ENCODE measurements around the gene CD70. TPM values are rescaled to one million over a fixed set of nuclear protein-coding genes. Genes with fewer than 3 reads are reported as not detected.
"Not testable (repeated sequence)": the region's sequence is repeated elsewhere in the genome, so short reads cannot be mapped to it uniquely, and the experiment has no call there.

Gene CD70
- total RNA-seq, 2 donors from 2014 or later = 0.46 TPM; not detected in 1

- no peak for DNase-seq (ENCODE audit: low spot score)
- intact Hi-C loops (cut with DNase I) = no loop called here
Measured at GRCh38 chr19:6577476-6578125, 13.3 kb downstream of the CD70 start.

DNA sequence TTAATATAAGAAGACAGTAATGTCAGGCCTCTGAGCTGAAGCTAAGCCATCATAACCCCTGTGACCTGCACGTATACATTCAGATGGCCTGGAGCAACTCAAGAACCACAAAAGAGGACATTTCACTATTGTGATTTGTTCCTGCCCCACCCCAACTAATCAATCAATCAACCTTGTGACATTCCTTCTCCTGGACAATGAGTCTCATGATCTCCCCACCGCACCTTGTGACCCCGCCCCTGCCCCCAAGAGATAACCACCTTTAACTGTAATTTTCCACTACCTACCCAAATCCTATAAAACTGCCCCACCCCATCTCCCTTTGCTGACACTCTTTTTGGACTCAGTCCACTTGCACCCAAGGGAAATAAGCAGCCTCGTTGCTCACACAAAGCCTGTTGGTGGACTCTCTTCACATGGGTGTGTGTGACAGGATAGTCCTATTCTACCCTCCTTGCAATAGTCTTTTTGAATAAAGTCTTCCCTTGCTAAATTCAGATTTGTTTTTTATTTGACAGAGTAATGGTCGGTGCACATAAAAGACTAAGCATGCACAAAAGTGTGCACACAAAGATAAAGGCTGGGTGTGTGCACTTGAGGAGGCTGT is 14.0 kb downstream of the CD70 start:
- DNase-seq (ENCODE audit: low spot score) = no peak
- intact Hi-C loops (cut with DNase I) = no loop called here

DNA sequence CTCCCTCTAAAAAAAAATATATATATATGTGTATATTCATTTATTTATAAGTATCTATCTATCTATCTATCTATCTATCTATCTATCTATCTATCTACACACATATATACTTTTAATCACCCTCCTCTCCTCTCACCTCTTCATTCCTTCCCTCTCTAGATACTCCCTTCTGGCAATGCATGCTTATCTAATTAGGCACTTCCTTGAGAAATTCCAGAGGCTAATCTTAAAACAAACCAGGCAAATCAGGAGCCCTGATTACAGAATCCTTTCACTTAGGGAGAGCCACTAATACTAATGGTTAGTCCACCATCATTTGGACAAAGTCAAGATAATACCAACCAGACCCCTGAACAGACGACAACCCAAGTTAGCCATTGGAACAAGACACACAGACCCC is 17.6 kb downstream of the CD70 start:
- intact Hi-C loops (cut with DNase I) = no loop called here
- no peak for DNase-seq (ENCODE audit: low spot score)

- intact Hi-C loops (cut with DNase I) = no loop called here
- DNase-seq (ENCODE audit: low spot score) = peak; percentile 89
Measured at GRCh38 chr19:6572217-6572616, 18.7 kb downstream of the CD70 start.

DNA sequence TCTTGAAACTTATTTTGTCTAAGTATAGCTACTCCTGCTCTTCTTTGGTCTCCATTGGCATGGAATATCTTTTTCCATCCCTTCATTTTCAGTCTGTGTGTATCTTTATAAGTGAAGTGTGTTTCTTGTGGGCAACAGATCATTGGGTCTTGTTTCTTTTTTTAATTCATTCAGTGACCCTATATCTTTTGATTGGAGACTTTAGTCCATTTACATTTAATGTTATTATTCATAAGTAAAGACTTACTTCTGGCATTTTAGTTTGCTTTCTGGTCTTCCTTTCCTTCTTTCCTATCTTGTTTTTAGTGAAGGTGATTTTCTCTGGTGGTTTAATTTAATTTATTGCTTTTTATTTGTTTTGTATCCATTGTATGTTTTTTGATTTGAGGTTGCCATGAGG is 19.8 kb downstream of the CD70 start:
- intact Hi-C loops (cut with DNase I) = no loop called here
- DNase-seq (ENCODE audit: low spot score) = no peak

DNA sequence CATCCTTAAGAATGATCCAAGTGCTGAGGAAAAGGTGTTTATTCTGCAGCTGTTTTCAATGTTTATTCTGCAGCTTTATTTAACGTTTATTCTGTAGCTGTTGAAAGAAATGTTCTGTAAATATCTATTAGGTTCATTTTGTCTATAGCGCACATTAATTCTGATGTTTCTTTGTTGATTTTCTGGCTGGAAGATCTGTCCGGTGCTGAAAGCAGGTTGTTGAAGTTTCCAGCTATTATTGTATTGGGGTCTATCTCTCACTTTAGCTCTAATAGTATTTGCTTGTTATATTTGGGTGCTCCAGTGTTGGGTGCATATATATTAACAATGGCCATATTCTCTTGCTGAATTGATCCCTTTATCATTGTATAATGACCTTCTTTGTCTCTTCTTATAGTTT is 20.2 kb downstream of the CD70 start:
- intact Hi-C loops (cut with DNase I) = no loop called here
- no peak for DNase-seq (ENCODE audit: low spot score)

DNA sequence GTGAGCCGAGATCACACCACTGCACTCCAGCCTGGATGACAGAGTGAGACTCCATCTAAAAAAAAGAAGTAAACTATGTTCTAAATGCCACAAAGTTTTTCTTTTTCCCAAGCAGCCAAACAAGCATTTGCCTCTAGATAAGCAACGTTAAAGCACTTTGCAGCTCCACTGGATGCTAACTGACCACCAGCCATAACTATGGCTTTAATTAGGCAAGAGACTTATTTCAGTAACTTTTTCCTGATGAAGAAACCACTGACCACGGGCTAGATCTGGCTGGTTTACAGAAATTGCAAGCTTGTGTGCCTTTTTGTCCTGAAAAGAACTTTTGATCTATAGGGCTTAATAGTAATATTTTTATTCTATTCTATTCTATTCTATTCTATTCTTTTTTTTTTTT is 22.1 kb downstream of the CD70 start:
- intact Hi-C loops (cut with DNase I) = no loop called here
- no peak for DNase-seq (ENCODE audit: low spot score)

- no peak for DNase-seq (ENCODE audit: low spot score)
- intact Hi-C loops (cut with DNase I) = no loop called here
Measured at GRCh38 chr19:6568010-6568526, 22.9 kb downstream of the CD70 start.

- intact Hi-C loops (cut with DNase I); DNase-seq (ENCODE audit: low spot score): not testable (repeated sequence)
Measured at GRCh38 chr19:6566727-6567126, 24.2 kb downstream of the CD70 start.

DNA sequence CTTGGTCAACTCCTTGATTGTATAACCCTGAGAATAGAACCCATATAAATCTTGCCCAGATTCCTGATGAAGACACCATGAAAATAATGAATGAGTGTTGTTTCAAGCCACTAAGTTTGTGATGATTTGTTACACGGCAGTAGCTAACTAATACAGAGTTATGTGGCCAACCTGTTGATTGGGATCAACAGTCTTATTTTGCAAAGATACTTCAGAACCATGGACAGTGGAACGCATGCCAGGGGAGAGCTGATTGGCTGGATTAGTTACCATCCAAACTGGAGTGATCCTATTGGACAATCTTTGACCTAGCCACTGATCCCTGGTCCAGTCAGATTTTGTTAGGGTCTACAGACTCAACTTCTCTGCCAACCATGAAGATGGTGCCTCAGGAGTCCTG is 26.6 kb downstream of the CD70 start:
- intact Hi-C loops (cut with DNase I) = no loop called here
- no peak for DNase-seq (ENCODE audit: low spot score)

DNA sequence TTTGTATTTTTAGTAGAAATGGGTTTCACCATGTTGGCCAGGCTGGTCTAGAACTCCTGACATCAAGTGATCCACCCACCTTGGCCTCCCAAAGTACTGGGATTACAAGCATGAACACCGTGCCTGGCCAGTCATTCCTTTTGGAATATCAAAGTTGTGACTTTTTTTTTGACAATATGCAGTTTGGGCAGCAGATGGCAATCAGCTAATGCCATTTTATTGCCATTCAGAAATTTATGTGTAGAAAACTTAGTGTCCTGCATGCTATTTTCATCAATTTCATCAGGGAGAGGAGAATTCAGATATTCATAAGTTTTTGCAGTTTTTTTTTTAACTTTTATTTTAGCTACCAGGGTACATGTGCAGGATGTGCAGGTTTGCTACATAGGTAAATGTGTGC is 28.5 kb downstream of the CD70 start:
- DNase-seq (ENCODE audit: low spot score); intact Hi-C loops (cut with DNase I): not testable (repeated sequence)

DNA sequence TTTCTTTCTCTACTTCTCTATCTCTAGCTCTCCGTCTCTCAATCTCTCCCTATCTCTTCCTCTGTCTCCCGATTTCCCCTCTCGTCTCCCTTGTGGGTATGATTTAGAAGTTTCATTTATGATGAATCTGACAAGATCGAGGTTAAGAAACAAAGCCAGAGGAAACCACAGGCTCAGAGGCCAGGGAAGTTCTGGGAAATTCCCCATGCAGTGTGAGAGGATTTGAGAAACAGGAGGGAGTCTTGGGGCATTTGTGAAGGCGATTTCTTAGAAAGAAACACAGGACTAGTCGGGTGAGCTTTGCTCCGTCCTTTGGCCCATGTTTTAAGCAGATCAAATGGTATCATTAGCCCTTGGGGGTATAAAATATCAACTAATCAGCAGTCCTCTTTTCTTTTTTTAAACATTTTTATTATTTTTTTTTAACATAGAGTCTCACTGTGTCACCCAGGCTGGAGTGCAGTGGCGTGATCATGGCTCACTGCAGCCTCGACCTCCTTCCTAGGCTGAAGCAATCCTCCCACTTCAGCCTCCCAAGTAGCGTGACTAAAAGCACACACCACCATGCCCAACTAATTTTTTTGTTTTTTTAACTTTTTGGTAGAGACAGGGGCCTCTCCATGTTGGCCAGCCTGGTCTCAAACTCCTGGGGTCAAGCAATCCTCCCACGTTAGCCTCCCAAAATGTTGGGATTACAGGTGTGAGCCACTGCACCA is 34.3 kb downstream of the CD70 start:
- no peak for DNase-seq (ENCODE audit: low spot score)
- intact Hi-C loops (cut with DNase I) = no loop called here

- intact Hi-C loops (cut with DNase I) = no loop called here
- DNase-seq (ENCODE audit: low spot score) = no peak
Measured at GRCh38 chr19:6556043-6556449, 34.9 kb downstream of the CD70 start.

DNA sequence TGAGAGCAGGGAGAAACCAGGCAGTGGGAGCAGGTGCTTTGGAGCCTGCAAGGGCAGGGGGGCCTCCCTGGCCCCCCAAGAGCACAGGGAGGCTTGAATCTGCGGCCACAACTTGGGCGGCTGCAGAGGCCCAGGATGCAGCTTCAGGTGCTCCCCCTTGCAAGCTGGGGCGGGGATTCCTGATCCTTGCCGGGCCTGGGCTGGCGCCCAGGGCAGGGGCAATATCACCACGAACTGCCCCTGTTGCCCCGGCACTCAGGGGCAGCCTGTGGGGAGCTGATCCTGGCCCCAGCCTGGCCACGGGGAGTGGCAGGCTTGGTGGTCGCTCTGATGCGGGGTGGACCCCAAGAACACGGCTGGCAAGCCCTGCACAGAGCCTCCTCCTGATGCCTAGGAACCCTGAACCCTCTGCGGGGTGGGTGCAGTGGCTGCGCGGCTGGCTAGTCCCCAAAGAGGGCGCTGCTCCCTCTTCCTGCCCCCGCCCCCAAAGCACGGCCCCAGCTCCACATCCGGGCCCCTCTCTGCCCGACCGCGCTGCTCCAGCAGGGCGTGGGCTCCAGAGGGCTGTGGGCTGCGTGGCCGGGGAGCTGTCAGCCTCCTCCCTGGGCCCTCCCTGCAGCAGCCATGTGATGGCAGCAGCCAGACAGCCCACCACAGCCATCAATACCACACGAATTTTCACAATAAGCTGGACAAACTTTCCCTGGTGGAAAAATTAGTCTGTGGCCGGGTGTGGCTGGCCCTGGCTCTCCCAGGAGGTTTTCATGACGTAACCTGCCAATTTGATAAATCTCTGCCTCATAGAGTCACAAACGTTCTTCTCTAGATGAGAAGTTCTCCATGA is 39.1 kb downstream of the CD70 start:
- DNase-seq (ENCODE audit: low spot score) = no peak
- intact Hi-C loops (cut with DNase I) = no loop called here

- no peak for DNase-seq (ENCODE audit: low spot score)
- intact Hi-C loops (cut with DNase I) = no loop called here
Measured at GRCh38 chr19:6551091-6551490, 39.9 kb downstream of the CD70 start.

- intact Hi-C loops (cut with DNase I); DNase-seq (ENCODE audit: low spot score): not testable (repeated sequence)
Measured at GRCh38 chr19:6550679-6551078, 40.3 kb downstream of the CD70 start.

GRCh38 chr19:6543866-6544347 is 47.0 kb downstream of the CD70 start:
- DNase-seq (ENCODE audit: low spot score) = no peak
- intact Hi-C loops (cut with DNase I) = no loop called here

DNA sequence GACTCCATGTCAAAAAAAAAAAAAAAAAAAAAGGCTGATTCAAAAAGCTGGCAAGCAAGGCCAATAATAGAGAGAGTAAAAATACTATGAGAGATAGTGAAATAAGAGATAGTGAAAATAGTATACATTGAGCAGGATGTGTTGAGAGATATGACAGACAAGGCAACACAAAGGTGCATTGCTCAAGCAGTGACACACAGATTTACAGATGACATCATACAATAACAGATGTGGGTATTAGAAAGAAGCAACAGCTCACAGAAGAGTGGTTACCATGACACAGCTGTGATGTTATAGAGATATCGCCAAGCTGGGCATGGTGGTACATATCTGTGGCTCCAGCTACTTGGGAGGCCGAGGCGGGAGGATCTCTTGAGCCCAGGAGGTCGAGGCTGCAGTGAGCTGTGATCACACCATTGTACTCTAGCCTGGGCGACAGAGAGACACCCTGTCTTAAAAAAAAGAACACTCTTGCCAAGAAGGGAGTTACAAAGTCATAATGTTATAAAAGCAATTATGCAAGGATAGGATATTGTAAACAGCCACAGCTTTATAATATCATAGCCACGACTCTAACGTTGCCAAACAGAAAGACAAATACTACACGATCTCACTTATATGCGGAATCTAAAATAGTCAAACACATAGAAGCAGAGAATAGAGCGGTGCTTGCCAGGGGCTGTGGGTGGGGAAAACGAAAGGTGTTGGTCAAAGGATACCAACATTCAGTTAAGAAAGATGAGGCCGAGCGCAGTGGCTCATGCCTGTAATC is 49.8 kb downstream of the CD70 start:
- no peak for DNase-seq (ENCODE audit: low spot score)
- intact Hi-C loops (cut with DNase I) = no loop called here

- DNase-seq (ENCODE audit: low spot score) = peak; percentile 17
- intact Hi-C loops (cut with DNase I) = loop anchor here in 1 of 2 donors (5.0 kb wide), 1 partner anchor 853 kb away; no protein-coding TSS in a partner anchor
Measured at GRCh38 chr19:6539514-6539913, 51.4 kb downstream of the CD70 start.
